Loucy (cell line): ENCODE measurements around the gene CFAP68.

Experiments
- H2AFZ ChIP-seq: fragments of 200-600 bp; sonication (generic); 2 replicates; pipeline ENCODE4 v1.6.0; 2016; ENCODE audit warnings: antibody characterized with exemption, mild to moderate bottlenecking, low read length, moderate library complexity
- H3F3A ChIP-seq: fragments of 200-600 bp; 2 replicates; pipeline ENCODE4 v1.6.0; 2016; ENCODE audit warnings: antibody characterized with exemption, low read depth, mild to moderate bottlenecking
- H3K27me3 ChIP-seq: fragments of 200-600 bp; sonication (generic); 2 replicates; pipeline ENCODE4 v1.6.1; 2014; ENCODE audit warnings: low read length, mild to moderate bottlenecking; ENCODE audit not compliant: insufficient read depth, poor library complexity, severe bottlenecking
- H3K36me3 ChIP-seq: fragments of 200-600 bp; sonication (generic); 2 replicates; pipeline ENCODE4 v1.6.1; 2016; ENCODE audit warnings: low read length; ENCODE audit not compliant: insufficient read depth
- H3K4me1 ChIP-seq: fragments of 200-600 bp; sonication (generic); 2 replicates; pipeline ENCODE4 v1.5.1; 2014; ENCODE audit warnings: low read length, mild to moderate bottlenecking; ENCODE audit not compliant: insufficient read depth, poor library complexity, severe bottlenecking
- H3K4me2 ChIP-seq: fragments of 200-600 bp; sonication (generic); 2 replicates; pipeline ENCODE4 v1.6.0; 2014; ENCODE audit warnings: antibody characterized with exemption, low read length, low read depth, mild to moderate bottlenecking; ENCODE audit not compliant: poor library complexity, severe bottlenecking
- H3K4me3 ChIP-seq: fragments of 200-600 bp; sonication (generic); 2 replicates; pipeline ENCODE4 v1.5.1; 2014; ENCODE audit warnings: low read length, mild to moderate bottlenecking, mixed read lengths; ENCODE audit not compliant: poor library complexity, severe bottlenecking
- H3K79me2 ChIP-seq: fragments of 200-600 bp; sonication (generic); 2 replicates; pipeline ENCODE4 v1.6.1; 2014; ENCODE audit warnings: low read length; ENCODE audit not compliant: insufficient read depth
- H3K9ac ChIP-seq: fragments of 200-600 bp; sonication (generic); 2 replicates; pipeline ENCODE4 v1.6.0; 2014; ENCODE audit warnings: mild to moderate bottlenecking, low read depth, low read length, moderate library complexity; ENCODE audit not compliant: poor library complexity, severe bottlenecking
- H3K9me2 ChIP-seq: fragments of 200-600 bp; sonication (generic); replicated peaks from 2 replicates; pipeline ENCODE4 v1.6.1; 2016; ENCODE audit warnings: low read depth, low read length, mixed read lengths
- H3K9me3 ChIP-seq: fragments of 200-600 bp; sonication (generic); 2 replicates; pipeline ENCODE4 v1.6.1; 2014; ENCODE audit warnings: mild to moderate bottlenecking, antibody characterized with exemption, low read length, low read depth; ENCODE audit not compliant: insufficient read depth
- H4K20me1 ChIP-seq: fragments of 200-600 bp; sonication (generic); 2 replicates; pipeline ENCODE4 v1.6.0; 2014; ENCODE audit warnings: antibody characterized with exemption, low read length, mild to moderate bottlenecking; ENCODE audit not compliant: insufficient read depth, poor library complexity, severe bottlenecking
- EZH2phosphoT487 ChIP-seq: fragments of 200-600 bp; IDR thresholded peaks from 2 replicates; pipeline ENCODE4 v1.6.1; 2018; ENCODE audit warnings: antibody characterized with exemption, mild to moderate bottlenecking, moderate library complexity, borderline replicate concordance
- TF ChIP-seq, protein P1 (sequence below): fragments of 200-600 bp; sonication (generic); conservative IDR thresholded peaks from 2 replicates; pipeline ENCODE4 v1.5.1; 2014; ENCODE audit warnings: mild to moderate bottlenecking, antibody characterized with exemption, low read length

Gene CFAP68

DNA sequence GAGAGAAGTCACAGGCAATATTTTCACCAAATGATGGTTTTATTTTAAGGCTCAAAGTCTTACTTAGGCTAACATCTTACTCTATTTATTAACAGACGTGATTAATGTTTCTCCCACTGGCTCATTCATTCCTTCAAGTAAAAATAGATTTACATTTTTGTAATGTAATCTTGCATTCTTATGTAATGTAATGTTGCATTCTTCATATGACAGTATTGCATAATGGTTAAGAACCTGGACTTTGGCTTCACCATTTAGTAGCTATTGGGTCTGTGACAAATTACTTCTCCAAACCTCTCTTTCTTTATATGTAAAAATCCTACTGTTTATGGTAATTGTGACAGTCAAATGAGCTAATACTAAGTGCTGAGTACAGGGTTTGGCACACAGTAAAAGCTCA is 54.5 kb downstream of the CFAP68 start:
- H3K79me2 ChIP-seq, result no peaks in the 10 kb centered on the region; the same call in 1 of the 2 replicates
- H3K9me2 ChIP-seq, result no peaks in the 10 kb centered on the region
- H2AFZ ChIP-seq, result peak overlapping the region; percentile 48; the same call in 1 of the 2 replicates
- H3K9ac ChIP-seq, result no peak overlapping the region
- H3K4me2 ChIP-seq, result no peak overlapping the region
- H3K4me1 ChIP-seq, result peaks cover 20% of the 10 kb centered on the region
- H3K36me3 ChIP-seq, result no peaks in the 10 kb centered on the region
- no peaks in the 10 kb centered on the region for H3K27me3 ChIP-seq
- no peak overlapping the region for H3K4me3 ChIP-seq
- H3K9me3 ChIP-seq, result no peaks in the 10 kb centered on the region
- no peak for TF ChIP-seq EZH2phosphoT487
- TF ChIP-seq, protein P1, sequence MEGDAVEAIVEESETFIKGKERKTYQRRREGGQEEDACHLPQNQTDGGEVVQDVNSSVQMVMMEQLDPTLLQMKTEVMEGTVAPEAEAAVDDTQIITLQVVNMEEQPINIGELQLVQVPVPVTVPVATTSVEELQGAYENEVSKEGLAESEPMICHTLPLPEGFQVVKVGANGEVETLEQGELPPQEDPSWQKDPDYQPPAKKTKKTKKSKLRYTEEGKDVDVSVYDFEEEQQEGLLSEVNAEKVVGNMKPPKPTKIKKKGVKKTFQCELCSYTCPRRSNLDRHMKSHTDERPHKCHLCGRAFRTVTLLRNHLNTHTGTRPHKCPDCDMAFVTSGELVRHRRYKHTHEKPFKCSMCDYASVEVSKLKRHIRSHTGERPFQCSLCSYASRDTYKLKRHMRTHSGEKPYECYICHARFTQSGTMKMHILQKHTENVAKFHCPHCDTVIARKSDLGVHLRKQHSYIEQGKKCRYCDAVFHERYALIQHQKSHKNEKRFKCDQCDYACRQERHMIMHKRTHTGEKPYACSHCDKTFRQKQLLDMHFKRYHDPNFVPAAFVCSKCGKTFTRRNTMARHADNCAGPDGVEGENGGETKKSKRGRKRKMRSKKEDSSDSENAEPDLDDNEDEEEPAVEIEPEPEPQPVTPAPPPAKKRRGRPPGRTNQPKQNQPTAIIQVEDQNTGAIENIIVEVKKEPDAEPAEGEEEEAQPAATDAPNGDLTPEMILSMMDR, result no peak
- no peaks in the 10 kb centered on the region for H4K20me1 ChIP-seq
- peaks cover 4% of the 10 kb centered on the region; the same call in 1 of the 2 replicates for H3F3A ChIP-seq

DNA sequence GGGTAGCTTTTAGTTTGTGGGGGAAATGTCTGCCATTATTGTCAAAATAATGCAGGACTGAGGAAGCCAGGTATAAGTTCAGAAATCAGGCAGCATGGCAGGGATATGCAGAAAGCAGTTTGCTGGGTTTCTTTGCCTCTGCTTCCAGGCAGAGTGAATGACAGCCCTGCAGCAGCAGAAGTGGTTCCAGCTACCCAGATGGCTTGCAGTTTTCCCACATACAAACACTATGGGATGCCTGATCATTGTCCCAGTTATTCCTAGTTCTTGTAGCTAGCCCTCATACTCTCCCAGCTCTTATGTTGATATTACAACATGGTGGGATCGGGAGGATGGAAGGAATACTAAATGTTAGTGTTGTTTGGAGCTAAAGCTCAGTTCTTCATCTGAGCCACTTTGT is 55.0 kb downstream of the CFAP68 start:
- Histone ChIP-seq H3K4me3 (no peak overlapping the region), H4K20me1 (no peaks in the 10 kb centered on the region), H3K4me1 (peaks cover 24% of the 10 kb centered on the region), H3K9ac (no peak overlapping the region), H3K4me2 (no peak overlapping the region), H3K9me2 (no peaks in the 10 kb centered on the region), H3K27me3 (no peaks in the 10 kb centered on the region), H3K9me3 (no peaks in the 10 kb centered on the region), H2AFZ (peak overlapping the region; percentile 48; the same call in 1 of the 2 replicates), H3K36me3 (no peaks in the 10 kb centered on the region), H3F3A (peaks cover 4% of the 10 kb centered on the region; the same call in 1 of the 2 replicates), H3K79me2 (no peaks in the 10 kb centered on the region; the same call in 1 of the 2 replicates)
- no peak for TF ChIP-seq EZH2phosphoT487
- TF ChIP-seq, protein P1, result no peak
